Neural cell (in vitro differentiated cells): ENCODE results near the gene PDIA6. TPM values are rescaled to one million over a fixed set of nuclear protein-coding genes. Genes with fewer than 3 reads are reported as not detected.

Source experiments
- H2AFZ ChIP-seq: fragments of 200-600, 300-800 bp; sonication (generic), shearing (Covaris generic); 2 replicates; pipeline ENCODE4 v1.6.0; 2014; ENCODE audit warnings: low read depth, mild to moderate bottlenecking, antibody characterized with exemption, low read length, moderate library complexity
- H3F3A ChIP-seq: fragments of 200-600 bp; shearing (Covaris generic); 2 replicates; pipeline ENCODE4 v1.6.1; 2016; ENCODE audit warnings: mild to moderate bottlenecking, moderate library complexity, mixed read lengths, antibody characterized with exemption, low read length; ENCODE audit not compliant: insufficient read depth, poor library complexity, severe bottlenecking
- H3K27ac ChIP-seq: fragments of 200-600, 300-800 bp; sonication (generic), shearing (Covaris generic); 2 replicates; pipeline ENCODE4 v1.5.1; 2014; ENCODE audit warnings: mild to moderate bottlenecking, low read length, moderate library complexity
- H3K27me3 ChIP-seq: fragments of 300-800, 200-600 bp; sonication (generic), shearing (Covaris generic); 2 replicates; pipeline ENCODE4 v1.6.0; 2014; ENCODE audit warnings: mild to moderate bottlenecking, low read depth, low read length, moderate library complexity; ENCODE audit not compliant: insufficient read depth
- H3K36me3 ChIP-seq: fragments of 300-800, 200-600 bp; sonication (generic), shearing (Covaris generic); 2 replicates; pipeline ENCODE4 v1.5.1; 2014; ENCODE audit warnings: mild to moderate bottlenecking, antibody characterized with exemption, low read length, moderate library complexity; ENCODE audit not compliant: insufficient read depth
- H3K4me2 ChIP-seq: fragments of 300-800, 200-600 bp; sonication (generic), shearing (Covaris generic); 2 replicates; pipeline ENCODE4 v1.6.0; 2014; ENCODE audit warnings: mild to moderate bottlenecking, low read length
- H3K4me3 ChIP-seq: fragments of 300-800, 200-600 bp; sonication (generic), shearing (Covaris generic); 2 replicates; pipeline ENCODE4 v1.5.1; 2014; ENCODE audit warnings: mild to moderate bottlenecking, low read length, moderate library complexity
- H3K79me2 ChIP-seq: fragments of 200-600 bp; shearing (Covaris generic); replicated peaks from 2 replicates; pipeline ENCODE4 v1.6.0; 2014; ENCODE audit warnings: mild to moderate bottlenecking, low read length, moderate library complexity; ENCODE audit not compliant: insufficient read depth
- H3K9ac ChIP-seq: fragments of 300-800, 200-600 bp; sonication (generic), shearing (Covaris generic); 2 replicates; pipeline ENCODE4 v1.6.1; 2016; ENCODE audit warnings: mild to moderate bottlenecking, low read length, mixed read lengths
- H3K9me2 ChIP-seq: fragments of 200-600 bp; shearing (Covaris generic); 2 replicates; pipeline ENCODE4 v1.6.1; 2016; ENCODE audit warnings: mild to moderate bottlenecking, low read length, mixed read lengths; ENCODE audit not compliant: insufficient read depth
- H3K9me3 ChIP-seq: fragments of 200-600, 300-800 bp; sonication (generic), shearing (Covaris generic); 2 replicates; pipeline ENCODE4 v1.6.1; 2016; ENCODE audit warnings: mild to moderate bottlenecking, mixed run types, low read length, moderate library complexity, mixed read lengths
- H4K20me1 ChIP-seq: fragments of 200-600 bp; shearing (Covaris generic); 2 replicates; pipeline ENCODE4 v1.6.1; 2016; ENCODE audit warnings: mild to moderate bottlenecking, mixed run types; ENCODE audit not compliant: insufficient read depth
- EP300 ChIP-seq: fragments of 450-650 bp; conservative IDR thresholded peaks from 2 replicates; pipeline ENCODE4 v1.6.1; 2014; ENCODE audit warnings: antibody characterized with exemption, mild to moderate bottlenecking, moderate library complexity; ENCODE audit not compliant: poor library complexity, severe bottlenecking
- EZH2 ChIP-seq: fragments of 200-600, 300-800 bp; shearing (Covaris generic), sonication (generic); IDR thresholded peaks from 2 replicates; pipeline ENCODE4 v1.6.1; 2014; ENCODE audit warnings: antibody characterized with exemption, low read length, borderline replicate concordance, mild to moderate bottlenecking; ENCODE audit not compliant: insufficient read depth, poor library complexity, severe bottlenecking
- MXI1 ChIP-seq: fragments of 450-650 bp; conservative IDR thresholded peaks from 2 replicates; pipeline ENCODE4 v1.6.1; 2014; ENCODE audit warnings: antibody characterized with exemption, mild to moderate bottlenecking; ENCODE audit not compliant: poor library complexity, severe bottlenecking
- REST ChIP-seq: IDR thresholded peaks from 2 replicates; pipeline ENCODE4 v1.6.1; 2012; ENCODE audit warnings: borderline replicate concordance
- SMC3 ChIP-seq: fragments of 450-650 bp; conservative IDR thresholded peaks from 2 replicates; pipeline ENCODE4 v1.6.1; 2014; ENCODE audit warnings: antibody characterized with exemption, mild to moderate bottlenecking, moderate library complexity; ENCODE audit not compliant: poor library complexity
- TAF1 ChIP-seq: IDR thresholded peaks from 2 replicates; pipeline ENCODE4 v1.6.1; 2012; ENCODE audit warnings: low read depth
- polyA plus RNA-seq: library from polyadenylated mRNA; depleted of rRNA; stranded (reverse); fragments of >200 nt; gene quantifications from 2 replicates; pipeline ENCODE4 v1.2.3, GENCODE V29; 2014

The PDIA6 gene
- polyA plus RNA-seq, 1 donor from 2014 or later, result 124 TPM

DNA sequence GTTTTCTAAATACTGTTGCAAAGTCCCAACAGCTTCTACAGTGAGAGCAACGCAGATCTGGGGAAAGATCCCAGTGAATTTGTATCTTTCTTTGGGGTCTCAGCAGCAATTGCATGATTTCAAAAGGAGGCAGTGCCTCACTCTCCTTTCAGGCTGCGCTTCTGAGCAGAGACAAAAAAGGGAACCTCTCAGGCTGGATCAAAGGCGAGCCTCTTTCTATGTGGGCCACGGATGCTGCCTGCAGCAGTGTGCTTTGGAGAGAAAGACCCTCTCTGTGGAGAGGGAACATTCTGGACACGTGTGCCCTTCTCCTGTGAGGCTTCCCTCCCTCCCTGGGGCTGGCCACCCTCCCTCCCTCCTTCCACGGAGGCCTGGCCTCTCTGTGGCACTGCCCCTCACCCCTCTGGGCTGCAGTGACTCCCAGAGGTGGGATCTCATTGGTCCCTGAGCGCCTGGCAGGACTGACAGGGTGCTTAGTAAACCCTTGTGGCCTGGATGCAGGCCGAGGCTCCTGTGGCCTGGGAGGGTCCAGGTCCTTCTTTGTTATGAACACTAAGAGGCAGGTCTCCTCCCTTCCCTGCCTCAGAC lies 21.6 kb upstream of the PDIA6 start:
- no peak overlapping the region for H3K4me3 ChIP-seq
- H3K9me3 ChIP-seq, result no peaks in the 10 kb centered on the region
- H3K27ac ChIP-seq, result no peak overlapping the region
- H2AFZ ChIP-seq, result no peak overlapping the region
- no peaks in the 10 kb centered on the region for H3K36me3 ChIP-seq
- no peaks in the 10 kb centered on the region for H4K20me1 ChIP-seq
- no peak overlapping the region for H3K4me2 ChIP-seq
- H3K27me3 ChIP-seq, result no peaks in the 10 kb centered on the region
- H3K9ac ChIP-seq, result no peak overlapping the region
- no peaks in the 10 kb centered on the region for H3F3A ChIP-seq
- no peaks in the 10 kb centered on the region for H3K9me2 ChIP-seq
- H3K79me2 ChIP-seq, result no peaks in the 10 kb centered on the region
- TF ChIP-seq EZH2 (no peak), REST (no peak), TAF1 (no peak), MXI1 (no peak)

- no peaks in the 10 kb centered on the region for H3F3A ChIP-seq
- H3K27ac ChIP-seq, result no peak overlapping the region
- no peaks in the 10 kb centered on the region for H3K79me2 ChIP-seq
- no peaks in the 10 kb centered on the region for H3K9me2 ChIP-seq
- H3K9me3 ChIP-seq, result no peaks in the 10 kb centered on the region
- H3K36me3 ChIP-seq, result no peaks in the 10 kb centered on the region
- H4K20me1 ChIP-seq, result no peaks in the 10 kb centered on the region
- no peak for TF ChIP-seq MXI1
- TF ChIP-seq EZH2, result no peak
- TF ChIP-seq EP300, result no peak
- TF ChIP-seq REST, result no peak
- TF ChIP-seq SMC3, result no peak
- no peak for TF ChIP-seq TAF1
- peak overlapping the region; percentile 28 for H3K9ac ChIP-seq
- H3K27me3 ChIP-seq, result no peaks in the 10 kb centered on the region
- no peak overlapping the region for H2AFZ ChIP-seq
- no peak overlapping the region for H3K4me2 ChIP-seq
- H3K4me3 ChIP-seq, result no peak overlapping the region
Measured at GRCh38 chr2:10833021-10833420, 20.4 kb upstream of the PDIA6 start.
